ENCODE results near the gene LRRC42.

Gene LRRC42

DNA sequence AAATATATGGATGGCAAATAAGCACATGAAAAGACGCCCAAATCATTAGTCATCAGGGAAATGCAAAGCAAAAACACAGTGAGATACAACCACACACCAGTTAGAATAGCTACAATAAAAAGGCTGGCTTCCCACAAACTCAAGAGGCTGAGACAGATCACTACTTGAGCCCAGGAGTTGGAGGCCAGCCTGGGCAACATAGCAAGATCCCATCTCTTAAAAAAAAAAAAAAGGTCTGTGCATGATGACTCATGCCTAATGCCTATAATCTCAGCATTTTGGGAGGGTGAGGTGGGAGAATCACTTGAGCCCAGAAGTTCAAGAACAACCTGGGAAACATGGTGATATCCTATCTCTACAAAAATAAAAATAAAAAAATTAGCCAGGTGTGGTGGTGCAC lies 52.1 kb downstream of the LRRC42 start:
- TF ChIP-seq ZNF121 (tag by site-specific recombination; IDR thresholded peaks at IDR 0.05) (peak; percentile 63; the same call in 1 of the 2 replicates), ZNF629 (tag by site-specific recombination; IDR thresholded peaks at IDR 0.05) (no peak)
- Histone ChIP-seq H3K4me3 (ENCODE audit: low read depth, low read length) (no peak overlapping the region), H3K36me3 (ENCODE audit: control insufficient read depth in 2 of 2, insufficient read depth in 1 of 2, low read length in 2 of 2) (no peaks in the 10 kb centered on the region), H3K9me3 (ENCODE audit: control insufficient read depth, insufficient read depth, low read depth, low read length) (no peaks in the 10 kb centered on the region), H3K27ac (ENCODE audit: extremely low read depth, low read depth, low read length) (no peak overlapping the region), H3K4me1 (ENCODE audit: control insufficient read depth, insufficient read depth, low read length) (peaks cover 2% of the 10 kb centered on the region; the same call in 1 of the 2 replicates)
- ChIA-PET CTCF (no interaction called here), POLR2A (no interaction called here)

DNA sequence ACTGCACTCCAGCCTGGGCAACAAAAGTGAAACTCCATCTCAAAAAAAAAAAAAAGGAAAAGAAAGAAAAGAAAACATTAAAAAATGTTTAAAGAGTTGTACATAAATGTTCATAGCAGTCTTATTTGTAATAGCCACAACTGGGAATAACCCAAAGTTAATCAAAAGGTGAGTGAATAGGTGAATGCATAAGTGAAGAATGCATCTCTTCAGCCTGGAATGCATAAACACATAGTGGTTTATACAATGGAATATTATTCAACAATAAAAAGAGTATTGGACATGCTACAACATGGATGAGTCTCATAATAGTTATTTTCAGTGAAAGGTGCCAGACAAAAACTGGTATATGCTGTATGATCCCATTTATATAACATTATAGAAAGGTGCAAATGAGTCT lies 53.8 kb downstream of the LRRC42 start:
- H3K36me3 ChIP-seq (ENCODE audit: control insufficient read depth in 2 of 2, insufficient read depth in 1 of 2, low read length in 2 of 2): no peaks in the 10 kb centered on the region
- ChIA-PET POLR2A (no interaction called here), CTCF (interaction anchor here (0.6 kb wide), 1 partner anchor 258 kb away, joined by 3 read pairs; no protein-coding TSS in a partner anchor)
- peaks cover 2% of the 10 kb centered on the region; the same call in 1 of the 2 replicates for H3K4me1 ChIP-seq (ENCODE audit: control insufficient read depth, insufficient read depth, low read length)
- H3K9me3 ChIP-seq (ENCODE audit: control insufficient read depth, insufficient read depth, low read depth, low read length): no peaks in the 10 kb centered on the region
- H3K4me3 ChIP-seq (ENCODE audit: low read depth, low read length): no peak overlapping the region
- TF ChIP-seq REPIN1 (tag by site-specific recombination; IDR thresholded peaks at IDR 0.05; ENCODE audit: low read depth) (no peak), ZNF610 (tag by site-specific recombination; IDR thresholded peaks at IDR 0.05; ENCODE audit: borderline replicate concordance) (no peak), ZNF530 (tag by site-specific recombination; IDR thresholded peaks at IDR 0.05; ENCODE audit: low read depth) (no peak), ZNF266 (tag by site-specific recombination; IDR thresholded peaks at IDR 0.05; ENCODE audit: low read depth) (no peak), ZNF776 (tag by site-specific recombination; IDR thresholded peaks at IDR 0.05; ENCODE audit: borderline replicate concordance) (no peak), GLIS1 (tag by site-specific recombination; IDR thresholded peaks at IDR 0.05) (no peak), ZNF366 (tag by site-specific recombination; conservative IDR thresholded peaks at IDR 0.05) (no peak), ZNF837 (tag by site-specific recombination; IDR thresholded peaks at IDR 0.05) (no peak), SCRT1 (tag by site-specific recombination; IDR thresholded peaks at IDR 0.05; ENCODE audit: borderline replicate concordance) (no peak), ZNF596 (tag by site-specific recombination; IDR thresholded peaks at IDR 0.05) (no peak), ZNF302 (tag by site-specific recombination; IDR thresholded peaks at IDR 0.05; ENCODE audit: low read depth) (no peak), ZNF777 (tag by site-specific recombination; IDR thresholded peaks at IDR 0.05; ENCODE audit: borderline replicate concordance) (no peak), ZNF654 (tag by site-specific recombination; IDR thresholded peaks at IDR 0.05; ENCODE audit: low read depth) (no peak), ZBTB8A (tag by site-specific recombination; IDR thresholded peaks at IDR 0.05) (no peak), ZNF24 (tag by site-specific recombination; IDR thresholded peaks at IDR 0.05) (no peak), ZNF221 (tag by site-specific recombination; IDR thresholded peaks at IDR 0.05; ENCODE audit: borderline replicate concordance) (no peak)
- TF ChIP-seq, protein P1, sequence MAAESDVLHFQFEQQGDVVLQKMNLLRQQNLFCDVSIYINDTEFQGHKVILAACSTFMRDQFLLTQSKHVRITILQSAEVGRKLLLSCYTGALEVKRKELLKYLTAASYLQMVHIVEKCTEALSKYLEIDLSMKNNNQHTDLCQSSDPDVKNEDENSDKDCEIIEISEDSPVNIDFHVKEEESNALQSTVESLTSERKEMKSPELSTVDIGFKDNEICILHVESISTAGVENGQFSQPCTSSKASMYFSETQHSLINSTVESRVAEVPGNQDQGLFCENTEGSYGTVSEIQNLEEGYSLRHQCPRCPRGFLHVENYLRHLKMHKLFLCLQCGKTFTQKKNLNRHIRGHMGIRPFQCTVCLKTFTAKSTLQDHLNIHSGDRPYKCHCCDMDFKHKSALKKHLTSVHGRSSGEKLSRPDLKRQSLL (tag by site-specific recombination; IDR thresholded peaks at IDR 0.05): no peak
- TF ChIP-seq, protein P2, sequence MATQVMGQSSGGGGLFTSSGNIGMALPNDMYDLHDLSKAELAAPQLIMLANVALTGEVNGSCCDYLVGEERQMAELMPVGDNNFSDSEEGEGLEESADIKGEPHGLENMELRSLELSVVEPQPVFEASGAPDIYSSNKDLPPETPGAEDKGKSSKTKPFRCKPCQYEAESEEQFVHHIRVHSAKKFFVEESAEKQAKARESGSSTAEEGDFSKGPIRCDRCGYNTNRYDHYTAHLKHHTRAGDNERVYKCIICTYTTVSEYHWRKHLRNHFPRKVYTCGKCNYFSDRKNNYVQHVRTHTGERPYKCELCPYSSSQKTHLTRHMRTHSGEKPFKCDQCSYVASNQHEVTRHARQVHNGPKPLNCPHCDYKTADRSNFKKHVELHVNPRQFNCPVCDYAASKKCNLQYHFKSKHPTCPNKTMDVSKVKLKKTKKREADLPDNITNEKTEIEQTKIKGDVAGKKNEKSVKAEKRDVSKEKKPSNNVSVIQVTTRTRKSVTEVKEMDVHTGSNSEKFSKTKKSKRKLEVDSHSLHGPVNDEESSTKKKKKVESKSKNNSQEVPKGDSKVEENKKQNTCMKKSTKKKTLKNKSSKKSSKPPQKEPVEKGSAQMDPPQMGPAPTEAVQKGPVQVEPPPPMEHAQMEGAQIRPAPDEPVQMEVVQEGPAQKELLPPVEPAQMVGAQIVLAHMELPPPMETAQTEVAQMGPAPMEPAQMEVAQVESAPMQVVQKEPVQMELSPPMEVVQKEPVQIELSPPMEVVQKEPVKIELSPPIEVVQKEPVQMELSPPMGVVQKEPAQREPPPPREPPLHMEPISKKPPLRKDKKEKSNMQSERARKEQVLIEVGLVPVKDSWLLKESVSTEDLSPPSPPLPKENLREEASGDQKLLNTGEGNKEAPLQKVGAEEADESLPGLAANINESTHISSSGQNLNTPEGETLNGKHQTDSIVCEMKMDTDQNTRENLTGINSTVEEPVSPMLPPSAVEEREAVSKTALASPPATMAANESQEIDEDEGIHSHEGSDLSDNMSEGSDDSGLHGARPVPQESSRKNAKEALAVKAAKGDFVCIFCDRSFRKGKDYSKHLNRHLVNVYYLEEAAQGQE (tag by site-specific recombination; IDR thresholded peaks at IDR 0.05): no peak
- H3K27ac ChIP-seq (ENCODE audit: extremely low read depth, low read depth, low read length): no peak overlapping the region
